Measurements from ENCODE around the gene RIC8B. TPM values are rescaled to one million over a fixed set of nuclear protein-coding genes. Genes with fewer than 3 reads are reported as not detected.

The RIC8B gene
- total RNA-seq, 1 donor: 5.6 TPM

Other genes starting within 250 kb of the RIC8B start
- gene RFX4, start 191.7 kb upstream of the RIC8B start, total RNA-seq: not detected
- gene TMEM263, start 181.2 kb downstream of the RIC8B start, total RNA-seq: 20.3 TPM
- 4.3 TPM for gene MTERF2, start 212.5 kb downstream of the RIC8B start, total RNA-seq

Measured in mononuclear cell (primary cell).